Sciatic nerve (tissue), 2 donors: Measurements from ENCODE around the gene CLEC2D. TPM values are rescaled to one million over a fixed set of nuclear protein-coding genes. Genes with fewer than 3 reads are reported as not detected.
A peak's percentile ranks its signal among the peaks of the same experiment; 100 is the strongest.
"Not testable (repeated sequence)": the region's sequence is repeated elsewhere in the genome, so short reads cannot be mapped to it uniquely, and the experiment has no call there.

ENCODE experiments used
- ATAC-seq: fragments of 200-7000 bp; cut with Tn5 transposase; one replicate; pipeline ENCODE4 v1.9.1; 2020; ENCODE audit warnings: mild to moderate bottlenecking, moderate library complexity
- DNase-seq: peaks from one replicate; pipeline ENCODE4 v3.0.0-alpha.2; 2020; ENCODE audit warnings: low spot score
- intact Hi-C: fragments of 100-400 bp; cut with DNase I; formaldehyde crosslinking; loops from one replicate; pipeline ENCODE4 v1.14.2; 2022
- total RNA-seq: library from RNA; stranded (reverse); fragmentation: NEBNext Ultra II Directional; extraction: Animal tissue kit (Norgen Biotek cat#: 25700); gene quantifications from one replicate; pipeline ENCODE4 v1.2.1, GENCODE V29; 2021
- donor health status: DM: no; HTN: no; CAD: no.
- donor health status: DM: no; HTN: no; CAD: no.

The CLEC2D gene
- total RNA-seq, 1 donor from 2014 or later, result 38.8 TPM

- DNase-seq (no peak), ATAC-seq (no peak)
- intact Hi-C loops, result no loop called here
Measured at GRCh38 chr12:9717070-9717925, 47.8 kb downstream of the CLEC2D start.

- DNase-seq (no peak), ATAC-seq (no peak)
- intact Hi-C loops, result no loop called here
Measured at GRCh38 chr12:9718968-9719367, 49.5 kb downstream of the CLEC2D start.

GRCh38 chr12:9719790-9720189 lies 50.3 kb downstream of the CLEC2D start:
- ATAC-seq (no peak), DNase-seq (no peak)
- intact Hi-C loops, result no loop called here

- DNase-seq (no peak), ATAC-seq (no peak)
- intact Hi-C loops, result no loop called here
Measured at GRCh38 chr12:9721394-9722092, 52.0 kb downstream of the CLEC2D start.

- intact Hi-C loops, result no loop called here
- DNase-seq, result no peak
- ATAC-seq, result no peak
Measured at GRCh38 chr12:9724023-9724422, 54.5 kb downstream of the CLEC2D start.

GRCh38 chr12:9725213-9725870 lies 55.8 kb downstream of the CLEC2D start:
- ATAC-seq (no peak), DNase-seq (no peak)
- intact Hi-C loops, result no loop called here

- ATAC-seq (no peak), DNase-seq (no peak)
- intact Hi-C loops, result no loop called here
Measured at GRCh38 chr12:9727813-9728212, 58.3 kb downstream of the CLEC2D start.

- intact Hi-C loops, result no loop called here
- DNase-seq (no peak), ATAC-seq (no peak)
Measured at GRCh38 chr12:9729082-9729481, 59.6 kb downstream of the CLEC2D start.

GRCh38 chr12:9730011-9730410 lies 60.5 kb downstream of the CLEC2D start:
- DNase-seq (no peak), ATAC-seq (no peak)
- intact Hi-C loops, result no loop called here

- ATAC-seq (no peak), DNase-seq (no peak)
- intact Hi-C loops, result no loop called here
Measured at GRCh38 chr12:9730591-9730990, 61.1 kb downstream of the CLEC2D start.

- ATAC-seq, result no peak
Measured at GRCh38 chr12:9731393-9731792, 61.9 kb downstream of the CLEC2D start.

GRCh38 chr12:9731797-9732196 lies 62.3 kb downstream of the CLEC2D start:
- intact Hi-C loops, result no loop called here
- ATAC-seq (peak; percentile 52), DNase-seq (no peak)

More at GRCh38 chr12:9731393-9731792, 61.9 kb downstream of the CLEC2D start:
- intact Hi-C loops, result no loop called here
- DNase-seq, result no peak

- intact Hi-C loops, result no loop called here
- DNase-seq (no peak), ATAC-seq (no peak)
Measured at GRCh38 chr12:9732921-9733461, 63.5 kb downstream of the CLEC2D start, which contains the start of gene CLECL1. CLECL1 (minus strand) TSS chr12:9733097.

- ATAC-seq (no peak), DNase-seq (no peak)
- intact Hi-C loops, result no loop called here
Measured at GRCh38 chr12:9735601-9736000, 66.1 kb downstream of the CLEC2D start.

GRCh38 chr12:9736936-9737705 lies 67.6 kb downstream of the CLEC2D start:
- ATAC-seq (peak; percentile 49), DNase-seq (no peak)
- intact Hi-C loops, result no loop called here

- intact Hi-C loops, ATAC-seq, DNase-seq: not testable (repeated sequence)
Measured at GRCh38 chr12:9738905-9739304, 69.4 kb downstream of the CLEC2D start.

GRCh38 chr12:9739404-9740105 lies 70.0 kb downstream of the CLEC2D start:
- DNase-seq, intact Hi-C loops, ATAC-seq: not testable (repeated sequence)

GRCh38 chr12:9740106-9740750 lies 70.7 kb downstream of the CLEC2D start:
- DNase-seq (no peak), ATAC-seq (no peak)
- intact Hi-C loops, result no loop called here
